Hepatocyte (in vitro differentiated cells): Measurements from ENCODE around the gene ZPBP2. TPM values are rescaled to one million over a fixed set of nuclear protein-coding genes. Genes with fewer than 3 reads are reported as not detected.

Source experiments
- DNase-seq: peaks from one replicate; pipeline ENCODE4 v3.0.0-alpha.2; 2016; ENCODE audit warnings: low spot score
- H2AFZ ChIP-seq: fragments of 200-600 bp; sonication (generic); 2 replicates; pipeline ENCODE4 v1.6.0; 2016; ENCODE audit warnings: antibody characterized with exemption, mild to moderate bottlenecking
- H3K27ac ChIP-seq: fragments of 200-600 bp; sonication (generic); 2 replicates; pipeline ENCODE4 v1.5.1; 2016; ENCODE audit warnings: mild to moderate bottlenecking
- H3K27me3 ChIP-seq: fragments of 200-600 bp; sonication (generic); 2 replicates; pipeline ENCODE4 v1.6.1; 2016
- H3K36me3 ChIP-seq: fragments of 200-600 bp; sonication (generic); replicated peaks from 2 replicates; pipeline ENCODE4 v1.5.1; 2016; ENCODE audit warnings: low read depth; ENCODE audit not compliant: insufficient read depth
- H3K4me1 ChIP-seq: fragments of 200-600 bp; sonication (generic); 2 replicates; pipeline ENCODE4 v1.5.1; 2016; ENCODE audit warnings: mild to moderate bottlenecking, moderate library complexity; ENCODE audit not compliant: insufficient read depth
- H3K4me2 ChIP-seq: fragments of 200-600 bp; sonication (generic); 2 replicates; pipeline ENCODE4 v1.6.0; 2016
- H3K4me3 ChIP-seq: fragments of 200-600 bp; sonication (generic); 2 replicates; pipeline ENCODE4 v1.5.1; 2016; ENCODE audit warnings: mild to moderate bottlenecking
- H3K79me2 ChIP-seq: fragments of 200-600 bp; sonication (generic); 2 replicates; pipeline ENCODE4 v1.6.0; 2017; ENCODE audit warnings: mild to moderate bottlenecking
- H3K9me2 ChIP-seq: fragments of 200-600 bp; sonication (generic); replicated peaks from 2 replicates; pipeline ENCODE4 v1.6.0; 2017; ENCODE audit warnings: mild to moderate bottlenecking; ENCODE audit not compliant: insufficient read depth
- H3K9me3 ChIP-seq: fragments of 200-600 bp; sonication (generic); 2 replicates; pipeline ENCODE4 v1.5.1; 2016; ENCODE audit warnings: low read depth, mild to moderate bottlenecking
- H4K20me1 ChIP-seq: fragments of 200-600 bp; sonication (generic); 2 replicates; pipeline ENCODE4 v1.6.0; 2016; ENCODE audit warnings: mild to moderate bottlenecking; ENCODE audit not compliant: insufficient read depth, poor library complexity, severe bottlenecking
- CTCF ChIP-seq: fragments of 200-600 bp; sonication (generic); IDR thresholded peaks from 2 replicates; pipeline ENCODE4 v1.5.1; 2016; ENCODE audit warnings: antibody characterized with exemption, mild to moderate bottlenecking; ENCODE audit not compliant: poor library complexity
- EZH2 ChIP-seq: fragments of 200-600 bp; sonication (generic); IDR thresholded peaks from 2 replicates; pipeline ENCODE4 v1.6.1; 2016; ENCODE audit warnings: antibody characterized with exemption, mild to moderate bottlenecking, borderline replicate concordance
- EZH2phosphoT487 ChIP-seq: fragments of 200-600 bp; sonication (generic); IDR thresholded peaks from one replicate; pipeline ENCODE4 v1.6.1; 2018; ENCODE audit warnings: antibody characterized with exemption, mild to moderate bottlenecking, low read depth, moderate library complexity; ENCODE audit not compliant: unreplicated experiment, severe bottlenecking
- WGBS: methylation state at CpG from one replicate; pipeline ENCODE4 v1.1.6; 2016; ENCODE audit warnings: low lambda C conversion rate; ENCODE audit errors: missing lambda C conversion rate; 5-methylcytosine and 5-hydroxymethylcytosine counted together
- polyA plus RNA-seq: library from polyadenylated mRNA; unstranded; fragments of >200 nt; fragmentation: Nextera tagmentation; extraction: Ambion mirVana; gene quantifications from 2 replicates; pipeline ENCODE4 v1.2.1, GENCODE V29; 2016
- total RNA-seq: library from RNA; depleted of rRNA; stranded (reverse); fragments of >200 nt; gene quantifications from 2 replicates; pipeline ENCODE4 v1.2.3, GENCODE V29; 2014

The ZPBP2 gene
- total and polyA plus RNA-seq, 2 experiments from 2014 or later = not detected

DNA sequence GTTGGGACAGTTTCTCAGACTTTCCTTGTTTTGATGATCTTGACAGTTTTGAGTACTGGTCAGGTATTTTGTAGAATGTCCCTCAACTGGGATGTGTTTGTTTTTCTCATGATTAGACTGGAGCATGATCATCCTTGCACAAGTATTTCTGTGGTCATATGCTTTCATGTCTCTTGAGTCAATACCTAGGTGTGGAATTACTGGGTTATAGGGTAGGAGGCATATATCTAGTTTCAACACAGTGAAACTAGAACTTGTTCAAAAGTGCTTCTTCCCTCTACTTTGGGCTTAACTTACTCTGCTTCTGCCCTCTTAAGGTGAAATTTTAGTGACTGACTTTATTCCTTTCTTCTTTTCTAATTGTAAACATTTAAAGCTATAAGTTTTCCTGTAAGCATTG is 34.0 kb upstream of the ZPBP2 start:
- H3K9me2 ChIP-seq = no peaks in the 10 kb centered on the region
- H3K27me3 ChIP-seq = no peaks in the 10 kb centered on the region
- no peaks in the 10 kb centered on the region for H3K4me1 ChIP-seq
- TF ChIP-seq CTCF (no peak), EZH2phosphoT487 (no peak), EZH2 (no peak)
- no peaks in the 10 kb centered on the region for H3K79me2 ChIP-seq
- H3K27ac ChIP-seq = no peak overlapping the region
- H2AFZ ChIP-seq = no peak overlapping the region
- no peak overlapping the region for H3K4me2 ChIP-seq
- no peak overlapping the region for H3K4me3 ChIP-seq
- peaks cover 8% of the 10 kb centered on the region for H3K9me3 ChIP-seq
- H4K20me1 ChIP-seq = no peaks in the 10 kb centered on the region
- no peak for DNase-seq
- no peaks in the 10 kb centered on the region for H3K36me3 ChIP-seq

DNA sequence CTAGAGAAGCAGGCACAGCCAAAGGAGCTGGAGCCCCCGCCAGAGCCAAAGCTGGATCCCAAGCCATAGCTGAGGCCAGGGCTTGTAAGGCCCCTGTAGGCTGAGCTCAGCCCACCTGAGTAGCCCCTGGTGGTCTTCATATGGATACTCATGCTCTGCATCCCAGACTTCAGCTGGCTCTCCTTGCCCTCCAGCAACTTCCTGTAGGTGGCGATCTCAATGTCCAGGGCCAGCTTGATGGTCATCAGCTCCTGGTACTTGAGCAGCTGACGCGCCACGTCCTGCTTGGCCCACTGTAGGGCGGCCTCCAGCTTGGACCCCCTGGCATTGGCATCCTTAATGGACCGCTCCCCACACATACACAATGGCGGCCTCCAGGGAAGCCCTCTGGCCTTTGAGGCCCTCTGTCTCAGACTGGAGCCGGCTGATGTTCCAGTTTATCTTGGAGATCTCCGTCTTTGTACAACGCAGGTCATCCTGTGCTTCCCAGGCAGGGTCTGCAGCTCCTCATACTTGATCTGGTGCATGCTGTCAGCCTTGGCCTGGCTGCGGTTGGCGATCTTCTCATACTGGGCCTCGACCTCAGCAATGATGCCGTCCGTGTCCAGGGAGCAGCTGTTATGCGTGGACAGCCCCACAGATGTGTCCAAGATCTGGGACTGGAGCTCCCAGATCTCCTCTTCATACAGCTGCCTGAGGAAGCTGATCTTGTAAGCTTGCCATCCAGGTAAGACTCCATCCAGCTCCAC is 32.8 kb upstream of the ZPBP2 start:
- Histone ChIP-seq H3K27me3 (no peaks in the 10 kb centered on the region), H3K9me2 (no peaks in the 10 kb centered on the region), H4K20me1 (no peaks in the 10 kb centered on the region), H3K4me1 (no peaks in the 10 kb centered on the region), H2AFZ (no peak overlapping the region), H3K4me2 (no peak overlapping the region), H3K9me3 (peaks cover 8% of the 10 kb centered on the region), H3K36me3 (no peaks in the 10 kb centered on the region), H3K27ac (no peak overlapping the region), H3K4me3 (no peak overlapping the region), H3K79me2 (no peaks in the 10 kb centered on the region)
- TF ChIP-seq CTCF (no peak), EZH2phosphoT487 (no peak), EZH2 (no peak)
- 96% methylated on average over 17 of the region's 17 CpGs for WGBS
- DNase-seq = no peak

GRCh38 chr17:39836117-39836516 is 31.9 kb upstream of the ZPBP2 start:
- no peak overlapping the region for H3K27ac ChIP-seq
- peaks cover 8% of the 10 kb centered on the region for H3K9me3 ChIP-seq
- H3K9me2 ChIP-seq = no peaks in the 10 kb centered on the region
- H3K4me1 ChIP-seq = no peaks in the 10 kb centered on the region
- H3K27me3 ChIP-seq = no peaks in the 10 kb centered on the region
- 88% methylated on average over 6 of the region's 6 CpGs for WGBS
- no peak for DNase-seq
- no peaks in the 10 kb centered on the region for H3K36me3 ChIP-seq
- H2AFZ ChIP-seq = no peak overlapping the region
- H3K4me2 ChIP-seq = no peak overlapping the region
- no peak overlapping the region for H3K4me3 ChIP-seq
- TF ChIP-seq EZH2 = no peak
- TF ChIP-seq CTCF = no peak
- TF ChIP-seq EZH2phosphoT487 = no peak
- no peaks in the 10 kb centered on the region for H4K20me1 ChIP-seq
- no peaks in the 10 kb centered on the region for H3K79me2 ChIP-seq
